COLO668 (cell line): Measurements from ENCODE around the gene TNS1.
"Not testable (repeated sequence)": the region's sequence is repeated elsewhere in the genome, so short reads cannot be mapped to it uniquely, and the experiment has no call there.

Experiments used
- DNase-seq: peaks from one replicate; lab custom pipeline; 2025; ENCODE audit not compliant: unreplicated experiment; lab: John Stamatoyannopoulos, UW

The TNS1 gene

GRCh38 chr2:218002845-218003180, at the start of gene TNS1:
TSS of gene TNS1 (minus strand) at chr2:218002995. CDS start at chr2:218002872, 123 bp downstream.
- DNase-seq, result no peak

DNA sequence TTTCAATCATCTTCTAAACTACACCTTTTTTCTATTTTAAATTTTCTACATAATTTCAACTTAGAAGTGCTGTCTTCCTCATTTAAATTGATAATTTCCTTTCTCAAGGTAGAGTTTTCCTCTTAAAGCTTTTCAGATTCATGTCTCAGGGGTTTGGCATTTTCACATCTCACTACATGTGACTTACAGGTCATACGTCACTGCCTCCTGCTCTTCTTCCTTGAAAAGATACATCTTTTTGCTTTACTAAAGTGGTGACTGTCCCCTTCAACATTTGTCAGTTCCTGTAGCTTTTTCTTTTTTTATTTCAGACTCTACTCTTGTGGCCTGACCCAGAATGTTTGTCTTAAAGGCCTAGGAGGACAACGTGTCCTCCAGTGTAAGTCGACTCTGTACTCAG, 49.1 kb upstream of the TNS1 start:
- no peak for DNase-seq

- no peak for DNase-seq
These were observed 44.9 kb upstream of the TNS1 start for GRCh38 chr2:218047536-218048225.

DNA sequence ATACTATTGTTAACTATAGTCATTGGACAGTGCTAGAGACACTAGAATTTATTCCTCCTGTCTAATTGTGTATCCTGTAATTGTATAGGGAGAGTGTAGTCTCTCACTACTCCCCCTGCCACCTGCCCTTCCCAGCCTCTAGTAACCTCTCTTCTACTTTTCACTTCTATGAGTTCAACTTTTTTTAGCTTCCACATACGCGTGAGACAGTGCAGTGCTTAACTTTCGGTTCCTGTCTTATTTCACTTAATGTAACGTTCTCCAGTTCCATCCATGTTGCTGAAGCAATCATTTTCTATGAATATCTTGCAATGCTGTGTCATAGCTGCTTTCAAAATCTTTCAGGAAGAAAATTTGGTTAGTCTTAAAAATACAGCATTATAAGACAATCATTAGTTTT, 43.4 kb upstream of the TNS1 start:
- DNase-seq, result no peak

DNA sequence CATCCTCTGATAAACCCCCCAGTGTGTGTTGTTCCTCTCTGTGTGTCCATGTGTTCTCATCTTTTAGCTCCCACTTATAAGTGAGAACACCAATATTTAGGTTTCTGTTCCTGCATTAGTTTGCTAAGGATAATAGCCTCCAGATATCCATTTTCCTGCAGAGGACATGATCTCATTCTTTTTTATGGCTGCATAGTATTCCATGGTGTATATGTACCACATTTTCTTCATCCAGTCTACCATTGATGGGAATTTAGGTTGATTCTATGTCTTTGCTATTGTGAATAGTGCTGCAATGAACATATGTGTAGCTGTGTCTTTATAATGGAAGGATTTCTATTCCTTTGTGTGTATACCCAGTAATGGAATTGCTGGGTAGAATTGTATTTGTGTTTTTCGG, 41.8 kb upstream of the TNS1 start:
- not testable (repeated sequence) for DNase-seq

GRCh38 chr2:218043701-218044109, 40.9 kb upstream of the TNS1 start:
- DNase-seq, result no peak

- no peak for DNase-seq
These were observed 40.3 kb upstream of the TNS1 start for GRCh38 chr2:218043100-218043499.

- no peak for DNase-seq
These were observed 38.7 kb upstream of the TNS1 start for GRCh38 chr2:218041302-218042168.

DNA sequence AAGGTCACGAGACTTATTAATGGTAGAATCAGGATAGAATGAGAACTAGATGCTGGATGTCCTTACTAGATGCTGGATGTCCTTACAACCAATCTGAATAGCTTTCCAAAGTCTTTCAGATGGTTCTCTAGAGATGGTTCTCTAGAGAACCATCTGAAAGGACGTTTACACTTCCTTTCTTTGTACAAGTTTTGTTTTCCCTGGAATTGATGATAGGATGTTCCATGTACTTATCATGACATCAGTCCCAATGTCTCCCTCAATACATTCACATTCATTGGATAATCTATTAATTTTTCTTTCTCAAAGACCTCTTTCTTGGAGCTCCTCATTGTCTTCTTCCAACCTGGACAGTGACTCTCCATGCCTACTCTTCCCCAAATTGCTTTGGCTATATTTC, 38.1 kb upstream of the TNS1 start:
- DNase-seq, result no peak

- DNase-seq, result no peak
These were observed 36.4 kb upstream of the TNS1 start for GRCh38 chr2:218039171-218039570.

DNA sequence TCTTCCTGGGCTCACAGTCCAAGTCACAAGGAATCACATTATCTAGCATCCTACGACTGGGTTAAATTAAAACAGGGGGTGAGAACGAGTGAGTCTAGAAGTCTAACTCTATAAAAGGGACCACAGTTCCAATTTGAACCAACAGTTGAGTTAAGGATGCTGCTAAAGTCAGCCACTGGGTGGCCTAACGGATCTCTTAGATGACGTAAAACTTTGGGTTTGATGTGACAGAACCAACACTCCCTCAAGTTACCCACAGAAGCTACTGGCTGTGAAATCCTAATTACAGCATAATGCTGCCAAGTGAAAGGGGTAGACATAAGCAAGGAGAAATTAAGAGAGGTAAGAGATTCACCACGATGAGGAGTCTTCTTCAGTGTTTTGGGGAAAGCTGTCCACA, 33.6 kb upstream of the TNS1 start:
- no peak for DNase-seq

DNA sequence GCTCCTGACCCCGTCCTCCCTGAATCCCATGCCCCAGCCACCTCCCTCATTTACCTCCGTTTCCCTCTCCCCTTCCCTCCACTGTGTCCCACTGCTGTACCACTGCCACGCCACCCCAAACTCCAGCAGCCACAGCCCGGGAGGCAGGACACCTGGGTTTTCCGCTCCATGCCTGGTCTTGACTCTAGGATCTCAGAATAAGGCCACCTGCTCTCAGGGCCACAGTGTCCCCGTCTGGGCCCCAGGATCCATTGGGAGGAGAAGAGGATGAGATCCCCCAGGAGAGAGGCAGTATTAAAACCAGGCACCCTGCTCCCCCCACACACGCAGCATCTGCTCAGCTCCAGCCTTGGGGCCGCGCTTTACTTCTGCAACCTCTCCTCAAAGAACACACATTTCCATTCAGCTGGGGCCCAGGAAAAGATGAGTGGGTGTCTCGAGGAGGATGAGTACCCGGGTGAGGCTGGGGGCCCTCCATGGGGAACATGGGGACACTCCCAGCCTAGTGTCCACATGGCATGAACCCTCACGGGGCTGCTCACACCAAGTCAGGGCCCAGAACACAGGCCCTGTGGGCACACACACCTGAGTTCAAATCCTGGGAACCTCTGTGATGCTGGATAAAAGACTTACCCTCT, 32.8 kb upstream of the TNS1 start:
- DNase-seq, result no peak

DNA sequence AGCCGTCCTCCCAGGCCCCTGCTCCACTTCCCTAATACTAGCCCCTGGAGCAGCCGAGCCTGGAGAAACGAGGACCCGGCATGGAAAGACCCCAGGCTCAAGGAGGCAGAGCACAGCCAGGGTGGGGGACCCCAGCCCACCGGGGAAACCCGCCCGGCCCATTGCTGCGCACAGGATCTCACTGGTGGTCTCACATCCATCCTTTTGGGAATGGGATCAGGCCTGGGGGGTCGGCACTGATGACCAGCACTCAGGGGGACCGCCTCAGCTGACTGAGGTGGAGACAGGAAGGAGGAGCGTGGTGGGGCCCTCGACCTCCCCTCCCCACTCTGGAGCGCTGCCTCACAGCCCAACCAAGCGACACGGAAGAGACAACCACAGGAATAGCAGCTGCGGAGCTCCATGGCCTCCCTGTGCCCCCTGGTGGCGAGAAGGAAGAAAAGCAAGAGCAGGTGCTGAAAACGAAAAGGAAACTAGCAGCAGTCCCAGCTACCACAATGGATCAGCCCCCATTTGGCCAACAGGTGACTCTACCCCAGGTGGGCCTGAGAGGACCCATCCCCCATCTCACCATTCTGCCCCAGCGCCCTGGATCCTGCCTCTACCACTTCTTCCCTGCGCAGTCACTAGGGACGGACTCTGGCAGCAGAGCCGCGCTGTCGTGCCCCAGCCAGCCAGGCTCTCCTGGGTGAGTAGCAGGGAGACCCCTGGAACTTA, 31.9 kb upstream of the TNS1 start:
- peak; percentile 37 for DNase-seq

- no peak for DNase-seq
These were observed 31.0 kb upstream of the TNS1 start for GRCh38 chr2:218033590-218034496.

- no peak for DNase-seq
These were observed 30.4 kb upstream of the TNS1 start for GRCh38 chr2:218033208-218033589.

- DNase-seq, result no peak
These were observed 29.8 kb upstream of the TNS1 start for GRCh38 chr2:218032336-218033171.

- DNase-seq, result no peak
These were observed 29.0 kb upstream of the TNS1 start for GRCh38 chr2:218031771-218032257.

GRCh38 chr2:218031261-218031660, 28.5 kb upstream of the TNS1 start:
- DNase-seq, result no peak
